Naive thymus-derived CD4-positive, alpha-beta T cell (primary cell): ENCODE results near the gene BCAS3. TPM values are rescaled to one million over a fixed set of nuclear protein-coding genes. Genes with fewer than 3 reads are reported as not detected.
"Not testable (repeated sequence)": the region's sequence is repeated elsewhere in the genome, so short reads cannot be mapped to it uniquely, and the experiment has no call there.

Source experiments
- ATAC-seq: fragments of 150-1000 bp; cut with Tn5 transposase; 2 replicates; pipeline ENCODE4 v1.10.0; 2021; ENCODE audit warnings: mild to moderate bottlenecking, moderate library complexity
- CTCF ChIA-PET: fragments of 350-600 bp; sonication (Branson Sonifier 250); formaldehyde crosslinking; loops from one replicate; lab custom pipeline; 2021; ENCODE audit warnings: antibody characterized with exemption; lab: Charles Lee
- POLR2A ChIA-PET: fragments of 350-600 bp; sonication (Branson Sonifier 250); formaldehyde crosslinking; loops from one replicate; lab custom pipeline; 2021; ENCODE audit warnings: antibody characterized with exemption, inconsistent platforms; lab: Charles Lee
- DNase-seq, 9 donors: peaks; one replicate each; pipeline versions ENCODE4 v3.0.0 to v3.0.0-alpha.2; 2020 to 2022; ENCODE audit warnings: mixed read lengths in 1 of 9
- H3K27ac ChIP-seq: one replicate; pipeline ENCODE4 v1.7.0; 2013; ENCODE audit warnings: mild to moderate bottlenecking, low read depth, low read length, moderate library complexity
- H3K27me3 ChIP-seq, 2 donors: one replicate each; pipeline ENCODE4 v1.7.0; 2013; ENCODE audit warnings: low read length in 2 of 2, mild to moderate bottlenecking in 2 of 2, moderate library complexity in 2 of 2; ENCODE audit not compliant: control insufficient read depth in 2 of 2, insufficient read depth in 2 of 2
- H3K36me3 ChIP-seq, 3 experiments: 1 replicate in 2 of 3; 2 replicates in 1 of 3; pipeline ENCODE4 v1.7.0; 2013; ENCODE audit warnings: low read length in 3 of 3, mild to moderate bottlenecking in 3 of 3, moderate library complexity in 1 of 3; ENCODE audit not compliant: insufficient read depth in 3 of 3, control insufficient read depth in 2 of 3
- H3K4me1 ChIP-seq, 2 donors: one replicate each; pipeline ENCODE4 v1.7.0; 2013; ENCODE audit warnings: low read length in 2 of 2, mild to moderate bottlenecking in 2 of 2, moderate library complexity in 1 of 2; ENCODE audit not compliant: control insufficient read depth in 2 of 2, insufficient read depth in 2 of 2
- H3K4me3 ChIP-seq: 2 replicates; pipeline ENCODE4 v1.7.0; 2013; ENCODE audit warnings: mild to moderate bottlenecking, low read length
- H3K9me3 ChIP-seq, 3 experiments: 1 replicate in 2 of 3; 2 replicates in 1 of 3; pipeline ENCODE4 v1.7.0; 2013; ENCODE audit warnings: low read length in 3 of 3; ENCODE audit not compliant: control insufficient read depth in 2 of 3
- H3K27ac Mint-ChIP-seq, 9 donors: one replicate each; pipeline ENCODE4 v1.8.0; 2020 to 2022; ENCODE audit warnings: mixed read lengths in 9 of 9, mild to moderate bottlenecking in 8 of 9, moderate library complexity in 5 of 9, inconsistent platforms in 2 of 9
- H3K27me3 Mint-ChIP-seq, 5 donors: one replicate each; pipeline ENCODE4 v1.8.0; 2021 to 2022; ENCODE audit warnings: mixed read lengths in 5 of 5, mild to moderate bottlenecking in 1 of 5
- H3K36me3 Mint-ChIP-seq, 5 donors: one replicate each; pipeline ENCODE4 v1.8.0; 2020 to 2022; ENCODE audit warnings: mixed read lengths in 5 of 5, mild to moderate bottlenecking in 3 of 5, inconsistent platforms in 1 of 5
- H3K4me1 Mint-ChIP-seq, 7 donors: one replicate each; pipeline ENCODE4 v1.8.0; 2020 to 2022; ENCODE audit warnings: mixed read lengths in 7 of 7, mild to moderate bottlenecking in 3 of 7, inconsistent platforms in 1 of 7
- H3K4me3 Mint-ChIP-seq, 10 donors: one replicate each; pipeline ENCODE4 v1.8.0; 2020 to 2022; ENCODE audit warnings: mild to moderate bottlenecking in 10 of 10, mixed read lengths in 10 of 10, moderate library complexity in 6 of 10, inconsistent platforms in 2 of 10
- H3K9me3 Mint-ChIP-seq, 11 donors: one replicate each; pipeline ENCODE4 v1.8.0; 2020 to 2022; ENCODE audit warnings: mixed read lengths in 11 of 11, mild to moderate bottlenecking in 4 of 11, inconsistent platforms in 1 of 11, moderate library complexity in 1 of 11
- intact Hi-C, 2 donors: fragments of 100-400 bp; cut with micrococcal nuclease; formaldehyde crosslinking; loops; one replicate each; pipeline ENCODE4 v1.15.1; 2023
- polyA plus RNA-seq, 2 donors: library from polyadenylated mRNA; unstranded; fragments of 300-500 nt; fragmentation: Illumina TruSeq; gene quantifications; one replicate each; pipeline ENCODE4 v1.2.3, GENCODE V29; 2021
- total RNA-seq, 6 experiments: library from RNA in 5 of 6; stranded (reverse) in 5 of 6; gene quantifications; 1 replicate in 5 of 6; 2 replicates in 1 of 6; pipeline ENCODE4 v1.2.3 and lab custom pipeline; 2021 to 2026

BCAS3 gene
- total and polyA plus RNA-seq, 7 experiments from 2014 or later: 18.4 to 57.8 (median 37.5) TPM

- H3K27me3 ChIP-seq, H3K4me1 ChIP-seq, H3K27ac Mint-ChIP-seq, H3K9me3 Mint-ChIP-seq, H3K36me3 ChIP-seq, H3K4me3 Mint-ChIP-seq, CTCF ChIA-PET, POLR2A ChIA-PET, ATAC-seq, H3K27ac ChIP-seq, H3K4me3 ChIP-seq, H3K4me1 Mint-ChIP-seq, H3K9me3 ChIP-seq, DNase-seq: not testable (repeated sequence)
- Mint-ChIP-seq H3K36me3 (peaks cover 0 to 14% (median 9%) of the 10 kb centered on the region in 5 donors), H3K27me3 (peaks cover 0 to 11% (median 0%) of the 10 kb centered on the region in 5 donors)
- intact Hi-C loops: loop anchor here in 1 of 2 donors (10.0 kb wide), 1 partner anchor 129 kb away; no protein-coding TSS in a partner anchor
Measured at GRCh38 chr17:61005958-61006357, 328.3 kb downstream of the BCAS3 start.

- intact Hi-C loops: loop anchor here in 1 of 2 donors (10.0 kb wide), 1 partner anchor 127 kb away; no protein-coding TSS in a partner anchor
- Histone ChIP-seq H3K36me3 (no peaks in the 10 kb centered on the region), H3K4me3 (no peak overlapping the region), H3K27me3 (no peaks in the 10 kb centered on the region), H3K27ac (no peak overlapping the region), H3K9me3 (no peaks in the 10 kb centered on the region), H3K4me1 (no peaks in the 10 kb centered on the region)
- H3K27me3 Mint-ChIP-seq: peaks cover 0 to 6% (median 0%) of the 10 kb centered on the region in 5 donors
- no peaks in the 10 kb centered on the region for H3K4me1 Mint-ChIP-seq
- ATAC-seq: no peak
- ChIA-PET CTCF (no interaction called here), POLR2A (no interaction called here)
- no peak overlapping the region for H3K4me3 Mint-ChIP-seq
- H3K27ac Mint-ChIP-seq: no peak overlapping the region
- peaks cover 0 to 14% (median 9%) of the 10 kb centered on the region in 5 donors for H3K36me3 Mint-ChIP-seq
- peaks cover 0 to 5% (median 0%) of the 10 kb centered on the region in 11 donors for H3K9me3 Mint-ChIP-seq
- no peak for DNase-seq
Measured at GRCh38 chr17:61007980-61008379, 330.3 kb downstream of the BCAS3 start.

- Mint-ChIP-seq H3K4me3 (no peak overlapping the region), H3K4me1 (no peaks in the 10 kb centered on the region), H3K9me3 (peaks cover 0 to 5% (median 0%) of the 10 kb centered on the region in 11 donors), H3K27me3 (peaks cover 0 to 8% (median 0%) of the 10 kb centered on the region in 5 donors), H3K36me3 (peaks cover 0 to 10% (median 4%) of the 10 kb centered on the region in 5 donors), H3K27ac (no peak overlapping the region)
- Histone ChIP-seq H3K27ac (no peak overlapping the region), H3K4me1 (no peaks in the 10 kb centered on the region), H3K9me3 (no peaks in the 10 kb centered on the region), H3K36me3 (no peaks in the 10 kb centered on the region), H3K4me3 (no peak overlapping the region), H3K27me3 (no peaks in the 10 kb centered on the region)
- ATAC-seq (no peak), DNase-seq (no peak)
- intact Hi-C loops: loop anchor here in 1 of 2 donors (10.0 kb wide), 1 partner anchor 125 kb away; no protein-coding TSS in a partner anchor
- CTCF ChIA-PET: interaction anchor here (0.6 kb wide), 1 partner anchor 541 kb away, joined by 3 read pairs; no protein-coding TSS in a partner anchor
- POLR2A ChIA-PET: interaction anchor here (0.7 kb wide), 1 partner anchor 660 kb away, joined by 3 read pairs; no protein-coding TSS in a partner anchor
Measured at GRCh38 chr17:61009663-61010062, 332.0 kb downstream of the BCAS3 start.

DNA sequence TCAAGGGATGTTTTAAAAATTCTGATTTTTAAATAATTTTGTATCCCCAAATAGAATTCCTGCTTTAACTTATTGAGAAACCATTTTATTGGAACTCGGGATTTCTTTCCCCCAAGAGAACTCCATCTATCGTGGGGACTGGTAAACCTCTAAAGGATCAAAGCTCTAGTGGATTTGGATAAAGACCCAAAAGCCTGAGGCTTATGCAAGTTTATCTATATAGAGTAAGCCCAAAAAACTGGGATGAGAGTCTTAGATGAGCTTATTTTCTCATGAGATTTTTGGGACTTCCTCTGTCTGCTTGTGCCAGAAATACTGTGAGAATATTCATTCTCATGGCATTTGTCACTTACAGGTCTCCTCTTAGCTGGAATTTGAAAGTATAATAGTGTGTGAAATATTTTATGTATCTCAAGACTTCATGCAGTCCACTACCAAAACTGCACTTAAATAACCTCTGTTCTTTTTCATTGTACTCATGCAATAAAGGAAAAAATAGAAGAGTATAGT lies 333.1 kb downstream of the BCAS3 start:
- peaks cover 0 to 8% (median 0%) of the 10 kb centered on the region in 5 donors for H3K36me3 Mint-ChIP-seq
- no peak for DNase-seq
- H3K27ac Mint-ChIP-seq: no peak overlapping the region
- intact Hi-C loops: no loop called here
- ChIA-PET POLR2A (no interaction called here), CTCF (interaction anchor here (0.7 kb wide), 1 partner anchor 45 kb away, joined by 3 read pairs; no protein-coding TSS in a partner anchor)
- H3K9me3 ChIP-seq: no peaks in the 10 kb centered on the region
- no peaks in the 10 kb centered on the region for H3K9me3 Mint-ChIP-seq
- H3K4me1 Mint-ChIP-seq: no peaks in the 10 kb centered on the region
- no peaks in the 10 kb centered on the region for H3K4me1 ChIP-seq
- H3K36me3 ChIP-seq: no peaks in the 10 kb centered on the region
- no peak overlapping the region for H3K4me3 Mint-ChIP-seq
- H3K27ac ChIP-seq: no peak overlapping the region
- no peak for ATAC-seq
- no peak overlapping the region for H3K4me3 ChIP-seq
- no peaks in the 10 kb centered on the region for H3K27me3 ChIP-seq
- peaks cover 0 to 8% (median 0%) of the 10 kb centered on the region in 5 donors for H3K27me3 Mint-ChIP-seq

DNA sequence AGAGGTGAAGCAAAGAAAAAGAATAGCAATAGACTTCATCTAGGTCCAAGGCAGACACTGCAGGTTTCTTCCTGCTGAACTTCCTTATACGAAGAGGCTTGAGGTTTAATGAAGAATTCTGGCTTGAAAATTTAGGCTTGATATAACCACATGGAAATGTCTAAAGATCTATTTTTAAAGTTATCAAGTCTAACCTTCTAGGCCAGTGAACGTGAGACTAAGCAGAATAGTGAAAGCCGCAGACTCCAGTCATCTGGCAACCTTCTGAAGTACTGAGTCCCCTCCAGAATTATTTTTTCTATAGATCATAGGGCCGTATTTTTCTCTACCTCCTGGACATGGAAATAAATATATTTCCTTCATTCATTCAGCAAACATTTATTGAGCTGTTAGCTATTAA lies 333.6 kb downstream of the BCAS3 start:
- CTCF ChIA-PET: no interaction called here
- peaks cover 0 to 8% (median 0%) of the 10 kb centered on the region in 5 donors for H3K27me3 Mint-ChIP-seq

DNA sequence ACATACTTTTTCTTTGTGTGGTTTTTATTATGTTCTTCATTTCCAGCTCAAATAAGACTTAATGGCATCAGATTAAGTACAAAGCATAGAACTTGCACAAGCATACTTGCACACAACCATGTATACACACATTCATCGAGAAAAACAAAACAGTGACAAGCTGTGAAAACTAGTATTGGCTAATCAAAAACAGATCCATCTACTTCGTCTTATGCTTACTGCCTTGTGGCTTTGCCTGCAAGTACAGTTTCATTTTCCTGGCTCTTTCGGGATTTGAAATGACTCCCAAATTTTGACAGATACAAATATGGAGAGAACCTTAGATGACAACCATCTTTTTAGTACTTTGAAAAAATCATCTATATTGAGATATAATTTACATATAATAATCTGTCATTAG lies 338.3 kb downstream of the BCAS3 start:
- no peaks in the 10 kb centered on the region for H3K36me3 ChIP-seq
- H3K27me3 ChIP-seq: no peaks in the 10 kb centered on the region
- H3K9me3 ChIP-seq: no peaks in the 10 kb centered on the region
- peaks cover 0 to 2% (median 0%) of the 10 kb centered on the region in 7 donors for H3K4me1 Mint-ChIP-seq
- ATAC-seq (no peak), DNase-seq (no peak)
- POLR2A ChIA-PET: no interaction called here
- no peak overlapping the region for H3K4me3 ChIP-seq
- intact Hi-C loops: no loop called here
- no peaks in the 10 kb centered on the region for H3K4me1 ChIP-seq
- H3K9me3 Mint-ChIP-seq: no peaks in the 10 kb centered on the region
- peaks cover 0 to 23% (median 4%) of the 10 kb centered on the region in 5 donors for H3K36me3 Mint-ChIP-seq
- peaks cover 0 to 2% (median 0%) of the 10 kb centered on the region in 5 donors for H3K27me3 Mint-ChIP-seq
- H3K27ac ChIP-seq: no peak overlapping the region
- H3K4me3 Mint-ChIP-seq: no peak overlapping the region
- no peak overlapping the region for H3K27ac Mint-ChIP-seq
- CTCF ChIA-PET: no interaction called here

More for the DNA sequence above, 333.6 kb downstream of the BCAS3 start:
- Histone ChIP-seq H3K27ac (no peak overlapping the region), H3K36me3 (no peaks in the 10 kb centered on the region), H3K9me3 (no peaks in the 10 kb centered on the region), H3K4me3 (no peak overlapping the region), H3K27me3 (no peaks in the 10 kb centered on the region), H3K4me1 (no peaks in the 10 kb centered on the region)
- no peak for ATAC-seq
- H3K27ac Mint-ChIP-seq: no peak overlapping the region
- POLR2A ChIA-PET: no interaction called here
- H3K9me3 Mint-ChIP-seq: no peaks in the 10 kb centered on the region
- no peak for DNase-seq
- H3K36me3 Mint-ChIP-seq: peaks cover 0 to 13% (median 0%) of the 10 kb centered on the region in 5 donors
- intact Hi-C loops: no loop called here
- H3K4me1 Mint-ChIP-seq: no peaks in the 10 kb centered on the region
- no peak overlapping the region for H3K4me3 Mint-ChIP-seq
